A204.1 (cell line): Measurements from ENCODE around the gene SLC66A2.
"Not testable (repeated sequence)": the region's sequence is repeated elsewhere in the genome, so short reads cannot be mapped to it uniquely, and the experiment has no call there.

Experiments
- FAIRE-seq: peaks from 2 replicates; lab custom pipeline; 2012; peaks lifted over from hg19 to GRCh38; lab: Jason Lieb, UNC

Gene SLC66A2

DNA sequence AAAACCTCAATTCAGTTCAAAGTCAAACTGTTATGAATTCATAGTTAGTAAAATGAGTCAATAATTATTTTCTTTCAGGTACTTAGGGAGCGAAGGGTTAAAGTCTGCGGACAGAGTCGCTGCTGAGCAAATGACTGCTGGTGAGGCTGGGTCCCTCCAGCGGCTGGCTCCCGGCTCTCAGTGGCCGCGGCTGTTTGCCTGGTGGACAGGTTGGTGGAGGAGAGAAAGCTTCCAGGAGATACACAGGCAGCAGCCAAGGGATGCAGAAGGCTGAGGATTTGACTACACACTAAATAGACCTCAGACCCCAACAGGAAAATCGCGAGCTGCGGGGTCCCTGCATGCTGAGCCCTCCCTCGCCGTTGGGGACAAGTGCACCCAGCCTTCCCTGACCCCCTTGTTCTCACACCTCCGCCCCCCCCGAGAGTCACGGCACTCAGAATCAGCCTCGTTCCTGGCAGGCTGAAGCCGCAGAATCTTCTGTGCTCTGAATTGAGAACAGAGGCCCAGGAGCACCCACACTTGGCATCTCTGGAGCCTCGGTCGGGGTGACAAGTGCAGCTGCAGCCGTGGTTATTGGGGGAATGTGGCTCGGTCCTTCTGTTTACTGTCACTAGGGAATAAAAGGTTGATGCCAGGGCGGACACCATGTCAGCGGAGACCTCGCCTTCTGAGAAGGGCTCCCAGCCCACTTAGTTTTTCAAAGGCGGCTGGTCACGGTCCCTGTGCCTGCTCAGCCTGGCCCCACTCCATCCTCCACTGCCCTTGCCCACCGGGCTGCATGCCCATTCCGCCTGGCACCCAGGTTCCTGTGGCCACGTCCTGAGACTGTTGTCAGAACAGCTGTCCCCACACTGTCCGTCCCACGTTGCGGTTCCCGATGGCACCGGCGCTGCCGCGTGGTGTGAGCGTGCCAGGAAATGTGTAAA lies 74.0 kb downstream of the SLC66A2 start:
- no peak for FAIRE-seq

DNA sequence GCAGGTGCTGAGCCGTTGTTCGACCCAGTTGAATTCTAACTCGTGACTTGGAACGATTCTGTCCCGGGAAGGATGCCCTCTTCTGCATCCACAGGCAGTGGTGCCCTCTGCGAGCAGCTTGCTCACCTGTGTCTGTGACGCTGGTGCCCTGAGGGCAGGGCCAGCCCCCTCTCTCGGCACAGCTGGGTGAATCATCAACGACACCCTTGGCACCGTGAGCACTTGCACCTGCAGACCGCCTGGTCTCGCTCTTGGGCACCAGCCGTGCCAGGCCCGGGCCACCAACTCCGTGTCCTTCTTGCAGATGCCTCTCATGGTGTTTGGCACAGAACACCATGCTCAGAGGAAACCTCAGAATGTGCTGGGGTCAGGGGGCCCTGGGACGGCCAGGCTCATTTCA lies 75.0 kb downstream of the SLC66A2 start:
- no peak for FAIRE-seq

DNA sequence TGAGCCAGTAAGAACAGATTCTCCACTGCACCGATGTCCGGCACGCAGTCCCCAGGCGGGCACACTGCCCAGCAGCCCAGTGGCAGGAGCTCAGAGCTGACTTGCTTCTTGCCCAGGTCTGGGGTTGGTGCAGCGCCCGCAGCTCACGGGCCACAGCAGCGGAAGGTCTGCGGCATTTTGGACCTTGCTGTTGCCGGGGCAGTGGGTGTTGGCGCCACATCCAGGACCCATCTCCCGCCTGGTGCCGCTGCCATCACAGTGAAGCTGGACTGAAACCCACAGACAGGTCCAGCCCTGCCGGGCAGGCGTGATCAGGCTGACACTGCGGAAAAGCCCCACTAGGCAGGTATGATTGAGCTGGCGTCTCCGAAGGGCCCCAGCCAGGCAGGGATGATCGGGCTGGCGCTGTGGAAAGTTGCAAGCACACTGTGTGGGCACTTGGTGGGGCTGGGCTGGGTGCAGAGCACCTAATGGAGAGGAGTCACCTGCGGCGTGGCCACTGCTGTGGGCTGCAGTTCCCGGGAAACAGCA lies 75.5 kb downstream of the SLC66A2 start:
- FAIRE-seq = no peak

DNA sequence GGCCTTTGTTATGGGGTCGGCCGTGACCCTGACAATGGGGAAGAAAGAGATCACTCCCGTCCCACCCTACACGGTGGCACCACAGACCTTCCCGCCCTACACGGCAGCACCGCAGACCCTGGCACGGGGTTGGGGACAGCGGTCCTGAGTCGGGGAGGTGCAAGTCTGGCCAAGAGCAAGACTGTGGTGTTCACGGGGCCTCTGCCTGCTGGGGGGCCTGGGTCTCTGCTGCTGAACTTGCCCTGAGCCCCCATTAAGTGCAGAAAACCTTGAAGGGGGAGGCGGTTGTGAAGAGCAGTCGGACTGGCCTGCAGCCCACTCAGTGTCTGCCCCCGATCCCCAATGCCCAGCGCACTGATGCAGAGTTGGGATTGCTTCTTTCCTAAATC lies 75.9 kb downstream of the SLC66A2 start:
- no peak for FAIRE-seq

DNA sequence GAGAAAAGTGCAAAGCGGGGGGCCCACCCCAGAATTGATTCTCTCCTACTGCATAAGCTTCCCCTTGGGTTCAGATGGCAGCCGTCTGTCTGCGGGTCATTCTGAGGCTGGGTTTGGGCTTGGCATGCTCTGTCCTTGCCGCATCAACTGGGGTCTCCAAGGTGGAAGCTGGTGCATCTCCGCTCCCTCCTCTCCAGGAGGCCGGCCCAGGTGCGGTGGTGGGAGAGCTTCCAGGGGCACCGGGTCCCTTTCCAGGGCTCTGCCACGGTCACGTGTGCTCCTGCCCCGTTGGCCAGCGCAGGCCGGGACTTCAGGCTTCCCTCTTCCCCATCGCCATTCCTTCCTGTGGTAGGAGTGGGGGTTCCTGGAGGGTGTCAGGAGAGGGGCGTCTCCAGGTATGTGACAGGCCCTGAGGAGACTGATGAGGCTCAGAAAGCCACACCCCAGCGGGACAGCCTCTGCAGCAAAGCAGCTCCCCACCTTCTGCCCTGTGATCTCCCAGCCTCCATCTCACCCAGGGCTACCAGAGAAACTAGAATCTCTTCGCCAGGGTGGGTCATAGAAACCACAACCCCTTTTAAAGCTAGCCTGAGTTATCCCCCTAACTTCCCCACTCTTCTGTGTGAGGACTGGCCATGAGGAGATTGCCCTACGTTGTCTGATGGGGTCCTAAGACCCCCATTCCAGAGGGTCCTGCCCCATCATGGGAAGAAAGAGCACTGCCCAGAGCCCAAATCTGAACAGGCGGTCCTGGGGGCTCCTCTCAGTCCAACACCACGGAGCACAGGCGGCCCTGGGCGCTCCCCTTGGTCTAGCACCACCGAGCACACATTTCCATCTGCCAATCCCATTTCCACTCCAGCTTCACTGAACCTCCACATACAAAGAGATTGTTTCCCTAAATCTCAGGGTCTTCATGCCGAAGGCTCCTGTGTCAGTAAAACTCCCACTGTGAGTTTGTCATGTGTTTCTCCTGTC lies 76.6 kb downstream of the SLC66A2 start:
- no peak for FAIRE-seq

DNA sequence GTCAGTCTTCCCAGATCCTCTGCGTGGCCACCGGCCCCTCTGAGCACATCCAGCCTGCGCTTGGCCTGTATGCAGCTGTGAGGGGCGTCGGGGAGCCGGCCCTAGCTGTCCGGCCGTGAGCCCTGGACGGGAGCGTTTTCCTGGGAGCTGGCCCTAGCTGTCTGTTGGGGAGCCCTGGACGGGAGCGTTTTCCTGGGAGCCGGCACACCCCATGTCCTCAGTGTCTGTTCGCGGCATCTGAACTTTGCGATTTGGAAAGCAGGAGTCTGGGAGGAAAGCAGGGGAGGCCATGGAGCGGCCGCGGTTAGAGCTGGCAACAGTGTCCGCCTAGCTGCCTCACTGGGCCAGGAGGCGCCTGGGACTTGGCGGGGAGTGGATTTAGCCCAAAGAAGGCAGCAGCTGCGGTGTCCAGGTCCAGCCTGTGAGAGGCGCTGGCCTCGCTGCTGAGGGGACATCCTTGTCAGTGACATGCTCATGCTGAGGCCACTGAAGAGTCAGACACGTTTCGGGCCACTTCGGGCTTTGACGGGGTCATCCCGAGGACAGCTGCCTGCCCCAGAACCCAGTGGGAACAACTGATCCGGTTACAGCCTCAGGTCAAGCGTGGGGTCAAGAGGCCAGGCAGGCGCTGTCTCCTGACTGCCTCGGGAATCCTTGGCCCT lies 77.9 kb downstream of the SLC66A2 start:
- no peak for FAIRE-seq

DNA sequence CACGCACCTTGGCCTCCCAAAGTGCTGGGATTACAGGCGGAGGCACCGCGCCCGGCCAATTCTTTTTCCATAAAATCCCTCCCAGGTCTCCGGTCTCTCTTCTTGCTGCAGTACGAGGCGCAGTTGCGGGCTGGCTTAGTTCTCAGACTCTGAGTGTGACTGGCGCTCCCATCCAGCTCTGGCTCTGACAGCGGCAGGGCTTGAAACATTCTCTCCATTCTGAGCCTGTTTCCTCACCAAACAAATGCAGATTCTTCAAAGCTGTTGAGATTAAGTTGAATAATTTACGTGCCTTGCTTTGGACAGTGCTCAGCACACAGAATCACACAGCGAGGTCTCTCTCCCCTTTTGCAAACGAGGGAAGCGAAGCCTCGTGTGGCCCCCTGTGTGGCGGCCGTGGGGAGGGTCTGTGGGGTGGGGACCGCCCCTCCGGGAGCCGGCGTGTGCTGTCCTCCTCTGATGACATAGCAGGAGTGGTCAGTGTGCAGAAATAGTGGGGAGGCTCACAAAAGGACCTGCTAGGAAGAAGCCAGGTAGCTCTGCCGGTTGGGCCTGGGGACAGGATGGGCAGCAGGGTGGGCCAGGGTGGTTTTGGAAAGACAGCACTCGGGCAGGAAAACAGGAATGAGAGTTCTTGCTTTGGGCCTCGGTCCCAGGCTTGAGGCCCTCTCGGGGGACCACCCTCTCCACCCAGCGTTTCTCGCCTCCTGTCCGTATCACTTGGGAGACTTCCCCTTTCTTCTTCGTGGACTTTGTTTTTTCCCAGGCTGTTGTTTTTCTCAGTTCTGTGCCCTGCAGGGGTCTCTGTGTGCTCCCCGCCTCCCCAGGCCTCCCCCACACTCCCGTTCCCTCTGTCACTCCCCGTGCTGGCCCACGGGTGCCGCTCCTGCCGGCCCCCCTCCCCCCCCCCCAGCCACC lies 78.7 kb downstream of the SLC66A2 start:
- no peak for FAIRE-seq

- no peak for FAIRE-seq
Measured at GRCh38 chr18:79871481-79872091, 79.9 kb downstream of the SLC66A2 start.

DNA sequence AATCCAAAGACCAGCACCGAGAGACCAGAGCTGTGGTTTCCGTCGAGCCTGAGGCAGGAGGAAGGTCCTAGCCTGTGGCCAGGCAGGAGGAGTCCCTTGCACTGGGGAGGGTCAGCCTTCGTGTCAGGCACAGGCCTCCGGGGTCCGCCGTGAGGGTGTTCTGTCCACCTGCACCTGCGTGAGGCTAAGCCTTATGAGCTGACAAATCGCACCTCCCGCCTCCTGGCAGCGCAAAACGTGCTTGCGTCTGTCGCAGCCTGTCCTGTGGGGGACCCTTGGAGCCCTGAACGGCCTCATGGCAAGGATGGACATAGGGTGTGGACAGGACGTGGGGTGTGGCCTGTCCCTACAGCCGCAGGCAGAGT lies 80.4 kb downstream of the SLC66A2 start:
- FAIRE-seq = no peak

DNA sequence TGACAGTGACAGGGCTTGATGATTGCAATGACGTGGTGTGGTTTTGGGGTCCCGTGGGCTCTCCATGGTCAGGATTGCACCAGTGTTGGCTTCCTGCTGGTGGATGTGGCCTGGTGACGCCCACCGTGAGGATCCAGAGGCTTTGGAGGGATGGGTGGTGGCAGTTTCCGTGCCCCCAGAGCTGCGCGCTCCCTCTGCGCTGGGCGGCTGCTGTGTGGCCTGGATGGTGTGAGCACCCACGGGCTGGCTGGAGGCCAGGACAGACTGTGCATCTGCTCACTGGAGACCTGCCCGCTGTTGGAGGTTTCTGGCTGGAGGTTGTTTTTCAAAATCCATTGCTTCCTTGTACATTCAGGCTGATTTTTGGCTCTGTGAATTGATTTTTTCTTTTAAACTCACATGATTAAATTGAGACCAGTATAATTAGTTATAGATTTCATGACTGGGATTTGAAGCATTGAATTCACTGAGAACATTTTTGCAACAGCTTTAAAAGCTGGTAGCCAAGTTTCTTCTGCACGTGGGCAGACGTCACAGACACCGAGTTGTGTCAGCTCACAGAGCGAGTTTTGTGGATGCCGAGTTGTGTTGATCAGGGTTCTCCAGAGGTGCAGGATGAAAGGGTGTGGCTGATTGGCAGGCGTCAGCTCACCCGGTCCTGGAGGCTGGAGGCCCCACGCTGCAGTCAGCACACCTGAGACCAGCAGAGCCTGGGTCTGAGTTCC lies 81.0 kb downstream of the SLC66A2 start:
- FAIRE-seq = no peak

- no peak for FAIRE-seq
Measured at GRCh38 chr18:79869591-79870300, 81.7 kb downstream of the SLC66A2 start.

GRCh38 chr18:79868811-79869541 lies 82.5 kb downstream of the SLC66A2 start:
- FAIRE-seq = no peak

- no peak for FAIRE-seq
Measured at GRCh38 chr18:79868168-79868784, 83.2 kb downstream of the SLC66A2 start.

GRCh38 chr18:79867666-79868065 lies 83.8 kb downstream of the SLC66A2 start:
- FAIRE-seq = no peak

DNA sequence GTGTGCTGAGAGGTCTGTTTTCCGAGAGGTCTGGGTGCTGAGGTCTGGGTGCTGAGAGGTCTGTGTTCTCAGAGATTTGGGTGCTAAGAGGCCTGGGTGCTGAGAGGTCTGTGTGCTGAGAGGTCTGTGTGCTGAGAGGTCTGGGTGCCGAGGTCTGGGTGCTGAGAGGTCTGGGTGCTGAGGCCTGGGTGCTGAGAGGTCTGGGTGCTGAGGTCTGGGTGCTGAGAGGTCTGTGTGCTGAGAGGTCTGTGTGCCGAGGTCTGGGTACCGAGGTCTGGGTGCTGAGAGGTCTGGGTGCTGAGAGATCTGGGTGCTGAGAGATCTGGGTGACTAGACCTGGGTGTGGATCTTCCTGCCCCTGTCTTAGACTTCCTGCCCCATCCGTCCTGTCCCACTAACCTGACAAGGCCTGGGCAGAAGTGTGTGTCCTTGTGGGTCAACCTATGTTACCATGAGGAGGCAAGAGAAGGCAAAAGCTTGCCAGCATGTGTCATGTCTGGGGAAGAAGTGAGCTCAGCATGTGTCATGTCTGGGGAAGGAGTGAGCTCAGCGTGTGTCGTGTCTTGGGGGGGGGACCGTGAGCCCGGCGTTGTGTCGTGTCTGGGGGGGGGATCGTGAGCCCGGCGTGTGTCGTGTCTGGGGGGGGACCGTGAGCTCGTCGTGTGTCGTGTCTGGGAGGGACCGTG lies 84.4 kb downstream of the SLC66A2 start:
- no peak for FAIRE-seq

GRCh38 chr18:79865951-79866350 lies 85.5 kb downstream of the SLC66A2 start:
- FAIRE-seq = not testable (repeated sequence)

DNA sequence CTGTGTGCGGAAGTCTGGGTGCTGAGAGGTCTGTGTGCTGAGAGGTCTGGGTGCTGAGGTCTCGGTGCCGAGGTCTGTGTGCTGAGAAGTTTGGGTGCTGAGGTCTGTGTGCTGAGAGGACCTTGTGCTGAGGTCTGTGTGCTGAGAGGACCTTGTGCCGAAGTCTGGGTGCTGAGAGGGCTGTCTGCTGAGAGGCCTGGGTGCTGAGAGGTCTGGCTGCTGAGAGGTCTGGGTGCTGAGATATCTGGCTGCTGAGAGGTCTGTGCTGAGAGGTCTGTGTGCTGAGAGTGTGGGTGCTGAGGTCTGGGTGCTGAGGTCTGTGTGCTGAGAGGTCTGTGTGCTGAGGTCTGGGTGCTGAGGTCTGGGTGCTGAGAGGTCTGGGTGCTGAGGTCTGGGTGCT lies 86.5 kb downstream of the SLC66A2 start:
- FAIRE-seq = not testable (repeated sequence)
